T follicular helper cell (primary cell): ENCODE results near the gene GRIK5.

Experiments
- DNase-seq: peaks from one replicate; pipeline ENCODE4 v3.0.0-alpha.2; 2020; ENCODE audit warnings: low read depth

The GRIK5 gene

GRCh38 chr19:42095142-42095813 is 25.3 kb upstream of the GRIK5 start:
- DNase-seq: no peak

- DNase-seq: no peak
These were observed 23.9 kb upstream of the GRIK5 start for GRCh38 chr19:42093926-42094325.

- DNase-seq: no peak
These were observed 23.5 kb upstream of the GRIK5 start for GRCh38 chr19:42093505-42093904.

GRCh38 chr19:42092350-42092749 is 22.3 kb upstream of the GRIK5 start:
- peak; percentile 18 for DNase-seq

- no peak for DNase-seq
These were observed 21.7 kb upstream of the GRIK5 start for GRCh38 chr19:42091742-42092141.

GRCh38 chr19:42091300-42091699 is 21.3 kb upstream of the GRIK5 start:
- no peak for DNase-seq

GRCh38 chr19:42090672-42091071 is 20.7 kb upstream of the GRIK5 start:
- no peak for DNase-seq

GRCh38 chr19:42089772-42090171 is 19.8 kb upstream of the GRIK5 start:
- DNase-seq: no peak

- no peak for DNase-seq
These were observed 19.3 kb upstream of the GRIK5 start for GRCh38 chr19:42089191-42089750.

GRCh38 chr19:42088471-42089190 is 18.6 kb upstream of the GRIK5 start:
- no peak for DNase-seq

- no peak for DNase-seq
These were observed 17.0 kb upstream of the GRIK5 start for GRCh38 chr19:42086770-42087550.

GRCh38 chr19:42086188-42086736 is 16.3 kb upstream of the GRIK5 start:
- no peak for DNase-seq

GRCh38 chr19:42083537-42083936 is 13.5 kb upstream of the GRIK5 start:
- no peak for DNase-seq

- DNase-seq: no peak
These were observed 11.7 kb upstream of the GRIK5 start for GRCh38 chr19:42081584-42082203.

- no peak for DNase-seq
These were observed 10.9 kb upstream of the GRIK5 start for GRCh38 chr19:42080764-42081375.

- DNase-seq: no peak
These were observed 10.1 kb upstream of the GRIK5 start for GRCh38 chr19:42079886-42080763.

- DNase-seq: no peak
These were observed 9.3 kb upstream of the GRIK5 start for GRCh38 chr19:42079276-42079669.

GRCh38 chr19:42078538-42079275 is 8.7 kb upstream of the GRIK5 start:
- DNase-seq: no peak

GRCh38 chr19:42078058-42078457 is 8.1 kb upstream of the GRIK5 start:
- no peak for DNase-seq
